Measurements from ENCODE around the gene SPOP. TPM values are rescaled to one million over a fixed set of nuclear protein-coding genes. Genes with fewer than 3 reads are reported as not detected.

Gene SPOP
- total and polyA plus RNA-seq, 9 of the 15 experiments (the other 6 are each of a cell fraction or from before 2014, with no cell fraction given) = 34.2 to 65.9 (median 39.7) TPM

DNA sequence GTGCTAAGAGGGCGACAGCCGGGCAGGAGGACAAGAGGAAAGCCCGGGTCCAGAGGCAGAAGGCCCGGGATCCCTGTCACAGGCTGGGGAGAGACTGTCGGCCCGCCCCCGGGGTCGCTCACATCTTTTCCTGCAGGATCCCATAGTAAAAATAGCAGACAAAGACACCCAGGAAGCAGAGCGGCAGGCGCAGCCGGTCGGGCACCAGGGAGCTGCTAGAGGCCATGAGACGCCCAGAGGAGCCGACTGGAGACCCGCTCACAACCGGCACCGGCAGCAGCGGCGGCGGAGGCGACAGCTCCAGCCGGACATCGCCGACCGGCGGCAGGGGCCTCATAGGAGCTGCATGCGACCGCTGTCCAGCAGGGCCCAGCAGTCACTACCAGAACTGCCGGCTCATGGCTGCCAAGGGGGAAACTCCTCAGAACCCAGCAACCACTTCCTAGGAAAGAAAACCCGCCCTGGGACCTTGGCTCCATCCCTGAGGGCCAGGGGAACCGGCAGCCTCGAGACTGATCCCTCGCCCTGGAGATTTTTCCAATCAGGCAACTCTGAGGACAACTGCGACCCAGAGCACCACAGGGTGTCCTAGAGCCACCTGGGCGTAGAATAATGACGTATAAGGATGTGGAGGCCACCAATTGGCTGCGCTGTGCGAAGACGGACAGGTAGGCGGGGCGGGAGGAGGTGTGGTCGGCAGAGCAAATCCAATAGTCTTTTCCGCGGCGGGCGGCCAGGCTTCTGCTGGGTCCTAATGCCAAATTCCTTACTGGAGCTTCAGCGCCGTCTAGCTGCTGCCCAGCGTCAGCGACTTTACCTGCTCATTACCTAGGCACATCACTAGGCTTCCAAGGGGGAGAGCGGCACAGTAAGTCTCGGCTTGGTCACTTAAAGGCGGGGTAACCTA, 30.0 kb upstream of the SPOP start, which contains the start of gene SLC35B1 (continued):
- TF ChIP-seq, protein P1, sequence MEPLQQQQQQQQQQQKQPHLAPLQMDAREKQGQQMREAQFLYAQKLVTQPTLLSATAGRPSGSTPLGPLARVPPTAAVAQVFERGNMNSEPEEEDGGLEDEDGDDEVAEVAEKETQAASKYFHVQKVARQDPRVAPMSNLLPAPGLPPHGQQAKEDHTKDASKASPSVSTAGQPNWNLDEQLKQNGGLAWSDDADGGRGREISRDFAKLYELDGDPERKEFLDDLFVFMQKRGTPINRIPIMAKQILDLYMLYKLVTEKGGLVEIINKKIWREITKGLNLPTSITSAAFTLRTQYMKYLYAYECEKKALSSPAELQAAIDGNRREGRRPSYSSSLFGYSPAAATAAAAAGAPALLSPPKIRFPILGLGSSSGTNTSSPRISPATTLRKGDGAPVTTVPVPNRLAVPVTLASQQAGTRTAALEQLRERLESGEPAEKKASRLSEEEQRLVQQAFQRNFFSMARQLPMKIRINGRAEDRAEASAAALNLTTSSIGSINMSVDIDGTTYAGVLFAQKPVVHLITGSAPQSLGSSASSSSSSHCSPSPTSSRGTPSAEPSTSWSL (CRISPR knock-in tag; IDR thresholded peaks at IDR 0.05; ENCODE audit: borderline replicate concordance) = no peak
- no peak for TF ChIP-seq PURB (CRISPR knock-in tag; IDR thresholded peaks at IDR 0.05; ENCODE audit: low read depth)
- no peak for TF ChIP-seq ZNF586 (CRISPR knock-in tag; conservative IDR thresholded peaks at IDR 0.05)
- TF ChIP-seq ZNF354B (CRISPR knock-in tag; IDR thresholded peaks at IDR 0.05) = no peak
- TF ChIP-seq, protein P2, sequence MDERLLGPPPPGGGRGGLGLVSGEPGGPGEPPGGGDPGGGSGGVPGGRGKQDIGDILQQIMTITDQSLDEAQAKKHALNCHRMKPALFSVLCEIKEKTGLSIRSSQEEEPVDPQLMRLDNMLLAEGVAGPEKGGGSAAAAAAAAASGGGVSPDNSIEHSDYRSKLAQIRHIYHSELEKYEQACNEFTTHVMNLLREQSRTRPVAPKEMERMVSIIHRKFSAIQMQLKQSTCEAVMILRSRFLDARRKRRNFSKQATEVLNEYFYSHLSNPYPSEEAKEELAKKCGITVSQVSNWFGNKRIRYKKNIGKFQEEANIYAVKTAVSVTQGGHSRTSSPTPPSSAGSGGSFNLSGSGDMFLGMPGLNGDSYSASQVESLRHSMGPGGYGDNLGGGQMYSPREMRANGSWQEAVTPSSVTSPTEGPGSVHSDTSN (CRISPR knock-in tag; IDR thresholded peaks at IDR 0.05; ENCODE audit: low read depth) = no peak
- TF ChIP-seq, protein P2 (tag; conservative IDR thresholded peaks at IDR 0.05; ENCODE audit: low read depth) = peak; percentile 94
- TF ChIP-seq, protein P3, sequence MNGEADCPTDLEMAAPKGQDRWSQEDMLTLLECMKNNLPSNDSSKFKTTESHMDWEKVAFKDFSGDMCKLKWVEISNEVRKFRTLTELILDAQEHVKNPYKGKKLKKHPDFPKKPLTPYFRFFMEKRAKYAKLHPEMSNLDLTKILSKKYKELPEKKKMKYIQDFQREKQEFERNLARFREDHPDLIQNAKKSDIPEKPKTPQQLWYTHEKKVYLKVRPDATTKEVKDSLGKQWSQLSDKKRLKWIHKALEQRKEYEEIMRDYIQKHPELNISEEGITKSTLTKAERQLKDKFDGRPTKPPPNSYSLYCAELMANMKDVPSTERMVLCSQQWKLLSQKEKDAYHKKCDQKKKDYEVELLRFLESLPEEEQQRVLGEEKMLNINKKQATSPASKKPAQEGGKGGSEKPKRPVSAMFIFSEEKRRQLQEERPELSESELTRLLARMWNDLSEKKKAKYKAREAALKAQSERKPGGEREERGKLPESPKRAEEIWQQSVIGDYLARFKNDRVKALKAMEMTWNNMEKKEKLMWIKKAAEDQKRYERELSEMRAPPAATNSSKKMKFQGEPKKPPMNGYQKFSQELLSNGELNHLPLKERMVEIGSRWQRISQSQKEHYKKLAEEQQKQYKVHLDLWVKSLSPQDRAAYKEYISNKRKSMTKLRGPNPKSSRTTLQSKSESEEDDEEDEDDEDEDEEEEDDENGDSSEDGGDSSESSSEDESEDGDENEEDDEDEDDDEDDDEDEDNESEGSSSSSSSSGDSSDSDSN (IDR thresholded peaks at IDR 0.05; ENCODE audit: borderline replicate concordance in 1 of 2, low read depth in 2 of 2, low read length in 2 of 2) = 0 out of 4 replicates have a peak, but pooled peaks of 1 of the 2 experiments have one; percentile 49
- TF ChIP-seq, protein P4, sequence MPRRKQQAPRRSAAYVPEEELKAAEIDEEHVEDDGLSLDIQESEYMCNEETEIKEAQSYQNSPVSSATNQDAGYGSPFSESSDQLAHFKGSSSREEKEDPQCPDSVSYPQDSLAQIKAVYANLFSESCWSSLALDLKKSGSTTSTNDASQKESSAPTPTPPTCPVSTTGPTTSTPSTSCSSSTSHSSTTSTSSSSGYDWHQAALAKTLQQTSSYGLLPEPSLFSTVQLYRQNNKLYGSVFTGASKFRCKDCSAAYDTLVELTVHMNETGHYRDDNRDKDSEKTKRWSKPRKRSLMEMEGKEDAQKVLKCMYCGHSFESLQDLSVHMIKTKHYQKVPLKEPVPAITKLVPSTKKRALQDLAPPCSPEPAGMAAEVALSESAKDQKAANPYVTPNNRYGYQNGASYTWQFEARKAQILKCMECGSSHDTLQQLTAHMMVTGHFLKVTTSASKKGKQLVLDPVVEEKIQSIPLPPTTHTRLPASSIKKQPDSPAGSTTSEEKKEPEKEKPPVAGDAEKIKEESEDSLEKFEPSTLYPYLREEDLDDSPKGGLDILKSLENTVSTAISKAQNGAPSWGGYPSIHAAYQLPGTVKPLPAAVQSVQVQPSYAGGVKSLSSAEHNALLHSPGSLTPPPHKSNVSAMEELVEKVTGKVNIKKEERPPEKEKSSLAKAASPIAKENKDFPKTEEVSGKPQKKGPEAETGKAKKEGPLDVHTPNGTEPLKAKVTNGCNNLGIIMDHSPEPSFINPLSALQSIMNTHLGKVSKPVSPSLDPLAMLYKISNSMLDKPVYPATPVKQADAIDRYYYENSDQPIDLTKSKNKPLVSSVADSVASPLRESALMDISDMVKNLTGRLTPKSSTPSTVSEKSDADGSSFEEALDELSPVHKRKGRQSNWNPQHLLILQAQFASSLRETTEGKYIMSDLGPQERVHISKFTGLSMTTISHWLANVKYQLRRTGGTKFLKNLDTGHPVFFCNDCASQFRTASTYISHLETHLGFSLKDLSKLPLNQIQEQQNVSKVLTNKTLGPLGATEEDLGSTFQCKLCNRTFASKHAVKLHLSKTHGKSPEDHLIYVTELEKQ (CRISPR knock-in tag; IDR thresholded peaks at IDR 0.05) = no peak
- peak; percentile 61; the same call in 1 of the 2 replicates for TF ChIP-seq RNF2 (IDR thresholded peaks at IDR 0.05)
- no peak for TF ChIP-seq ZNF253 (CRISPR knock-in tag; conservative IDR thresholded peaks at IDR 0.05)
- TF ChIP-seq POU5F1 (IDR thresholded peaks at IDR 0.05; ENCODE audit: borderline replicate concordance, low read depth, low read length, partially characterized antibody) = no peak
- no peak for TF ChIP-seq ZNF217 (CRISPR knock-in tag; IDR thresholded peaks at IDR 0.05)
- TF ChIP-seq SMAD2 (IDR thresholded peaks at IDR 0.05; ENCODE audit: low read depth, low read length) = no peak
- TF ChIP-seq FOS (IDR thresholded peaks at IDR 0.05; ENCODE audit: extremely low read depth, insufficient read length) = peak; percentile 51
- peak; percentile 63 for TF ChIP-seq GABPA (tag; conservative IDR thresholded peaks at IDR 0.05; ENCODE audit: low read depth)
- TF ChIP-seq ARHGAP35 (IDR thresholded peaks at IDR 0.05; ENCODE audit: partially characterized antibody) = no peak
- TF ChIP-seq OTX1 (CRISPR knock-in tag; IDR thresholded peaks at IDR 0.05) = no peak
